T-helper 1 cell (primary cell): Measurements from ENCODE around the gene DIRAS1.

Source experiments
- DNase-seq, 5 donors: peaks; one replicate each; pipeline ENCODE4 v3.0.0-alpha.2; 2012 to 2020
- total RNA-seq, 4 donors: gene quantifications; one replicate each; lab custom pipeline; 2026; lab: John Stamatoyannopoulos, UW

Gene DIRAS1
- total RNA-seq, result 0 to 0.15 (median 0) reads per million in 4 donors

GRCh38 chr19:2720777-2721569 lies at the start of gene DIRAS1:
TSS of gene DIRAS1 (minus strand) at chr19:2721372. CDS start at chr19:2717806, 3,566 bp downstream.
- no peak for DNase-seq

DNA sequence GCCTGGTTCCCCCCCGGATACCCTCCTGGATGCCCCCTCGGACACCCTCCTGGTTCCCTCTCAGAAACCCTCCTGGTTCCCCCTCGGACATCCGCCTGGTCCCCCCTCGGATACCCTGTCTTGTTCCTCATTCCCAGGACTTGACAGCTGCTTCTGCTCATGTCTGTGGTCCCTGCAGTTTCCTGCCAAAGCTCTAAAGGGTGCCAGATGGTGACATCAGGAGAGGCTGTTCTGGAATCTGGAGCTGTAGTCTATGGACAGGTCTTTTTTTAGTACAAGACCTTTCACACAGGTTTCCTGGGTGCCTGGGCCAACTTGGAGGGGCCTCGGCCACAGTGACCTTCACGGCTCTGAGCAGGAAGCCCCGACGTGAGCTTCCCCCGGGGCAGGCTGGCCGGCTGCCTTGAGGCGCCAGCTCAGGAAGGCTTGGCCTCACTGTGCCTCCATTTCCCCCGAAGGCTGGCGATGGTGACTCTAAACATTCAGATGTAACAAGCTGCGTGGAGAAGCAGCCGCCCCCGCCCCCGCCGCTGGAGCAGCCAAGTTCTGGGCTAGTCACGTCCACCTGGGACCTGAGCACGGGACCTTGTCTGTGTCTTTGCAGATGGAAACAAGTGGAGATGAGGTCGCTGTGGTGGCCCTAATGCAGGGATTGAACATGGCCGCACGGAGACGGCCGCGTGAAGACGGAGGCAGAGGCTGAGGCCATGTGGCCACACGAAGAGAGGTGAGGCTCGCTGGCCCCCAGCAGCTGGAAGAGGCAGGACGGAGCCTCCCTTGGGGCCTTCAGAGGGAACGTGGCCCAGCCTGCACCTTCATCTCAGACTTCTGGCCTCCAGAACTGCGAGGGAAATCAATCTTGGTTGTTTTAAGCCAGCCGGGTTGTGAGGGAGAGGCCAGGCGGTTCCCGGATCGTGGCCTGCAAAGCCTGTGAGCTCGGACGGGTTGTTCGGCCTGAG lies 49.2 kb upstream of the DIRAS1 start:
- no peak for DNase-seq

DNA sequence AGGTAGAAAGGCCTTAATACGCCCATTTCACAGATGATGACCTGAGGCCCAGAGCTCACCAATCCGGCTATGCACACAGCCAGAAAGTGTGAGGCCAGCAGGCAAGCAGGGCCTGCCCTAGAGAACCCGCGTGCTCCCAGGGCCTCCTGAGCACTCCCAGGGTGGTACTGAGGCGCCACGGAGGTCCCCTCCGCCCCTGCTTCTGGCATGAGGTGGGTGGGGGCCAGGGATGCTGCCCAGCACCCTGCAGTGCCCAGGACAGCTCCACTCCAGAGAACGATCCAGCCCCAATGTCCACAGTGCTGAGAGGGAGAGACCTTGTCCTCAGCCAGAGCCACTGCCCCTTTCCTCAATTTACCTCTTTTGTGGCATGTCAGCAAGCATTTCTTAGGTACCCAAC lies 48.0 kb upstream of the DIRAS1 start:
- DNase-seq, result no peak

GRCh38 chr19:2768365-2769132 lies 47.4 kb upstream of the DIRAS1 start:
- no peak for DNase-seq

- no peak for DNase-seq
Observed at GRCh38 chr19:2767688-2768087, 46.5 kb upstream of the DIRAS1 start.

DNA sequence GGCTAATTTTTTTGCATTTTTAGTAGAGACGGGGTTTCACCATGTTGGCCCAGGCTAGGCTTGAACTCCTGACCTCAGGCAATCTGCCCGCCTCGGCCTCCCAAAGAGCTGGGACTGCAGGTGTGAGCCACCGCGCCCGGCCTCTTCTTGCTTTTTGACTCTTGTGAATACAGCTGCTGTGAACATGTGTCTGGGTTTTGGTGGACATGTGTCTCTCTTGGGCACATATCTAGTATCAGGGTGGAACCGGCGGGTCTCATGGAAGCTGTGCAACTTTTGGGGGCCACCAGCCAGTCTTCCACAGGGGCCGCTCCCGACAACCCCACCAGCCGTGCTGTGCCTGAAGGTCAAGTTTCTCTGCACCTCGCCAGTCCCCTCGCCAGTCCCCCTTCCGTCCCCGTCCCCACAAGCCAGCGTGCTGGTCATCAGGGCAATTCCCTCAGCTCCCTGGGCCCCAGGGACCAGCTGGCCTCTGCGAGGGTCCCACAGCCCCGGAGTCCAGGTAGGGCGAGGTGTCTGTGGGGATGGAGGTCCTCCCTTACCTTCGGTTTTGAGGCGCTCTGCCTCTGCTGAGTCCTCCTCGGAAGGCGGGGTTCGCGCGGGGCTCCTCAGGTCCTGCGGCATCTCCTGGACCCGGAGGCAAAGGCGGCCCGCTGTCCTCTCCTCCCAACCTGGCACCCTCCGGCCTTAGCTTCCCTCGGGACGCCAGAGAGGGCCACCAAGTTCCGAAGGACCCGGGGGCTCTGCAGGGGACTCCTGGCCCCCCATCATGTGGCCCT lies 45.6 kb upstream of the DIRAS1 start:
- DNase-seq, result no peak

GRCh38 chr19:2765376-2765775 lies 44.2 kb upstream of the DIRAS1 start:
- DNase-seq, result no peak

- no peak for DNase-seq
Observed at GRCh38 chr19:2764945-2765344, 43.8 kb upstream of the DIRAS1 start.

GRCh38 chr19:2763687-2764086 lies 42.5 kb upstream of the DIRAS1 start:
- DNase-seq, result no peak

DNA sequence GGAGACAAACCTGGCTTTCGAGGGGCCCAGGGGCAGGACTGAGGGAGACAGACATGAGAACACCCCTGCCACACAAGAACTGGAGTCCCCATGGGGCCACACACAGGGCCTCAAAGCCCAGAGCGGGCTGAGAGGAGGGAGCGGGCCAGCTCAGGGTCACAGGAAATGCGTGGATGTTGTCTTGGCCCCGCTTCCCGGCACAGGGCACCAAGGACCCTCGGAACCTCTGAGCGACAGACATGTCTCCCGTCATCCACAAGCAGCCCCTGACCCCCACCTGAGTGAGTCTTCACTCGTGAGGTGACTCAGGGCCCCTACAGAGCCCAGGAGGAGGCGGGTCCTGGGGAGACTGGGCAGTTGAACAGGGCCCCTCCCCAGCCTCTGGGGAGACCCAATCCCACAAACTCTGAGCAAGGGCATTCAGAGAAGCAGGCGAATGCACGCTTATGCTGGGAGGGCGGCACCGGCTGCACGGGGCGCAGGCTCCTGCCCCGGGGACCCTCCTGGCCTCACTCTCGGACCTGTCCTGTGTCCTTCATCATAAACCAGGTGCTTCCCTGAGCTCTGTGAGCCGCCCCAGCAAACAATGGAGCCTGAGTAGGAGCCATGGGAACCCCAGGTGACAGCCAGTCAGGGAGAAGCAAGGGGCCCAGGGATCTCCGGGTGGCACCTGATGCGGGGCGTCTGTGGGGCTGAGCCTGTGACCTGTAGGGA lies 41.8 kb upstream of the DIRAS1 start:
- no peak for DNase-seq

DNA sequence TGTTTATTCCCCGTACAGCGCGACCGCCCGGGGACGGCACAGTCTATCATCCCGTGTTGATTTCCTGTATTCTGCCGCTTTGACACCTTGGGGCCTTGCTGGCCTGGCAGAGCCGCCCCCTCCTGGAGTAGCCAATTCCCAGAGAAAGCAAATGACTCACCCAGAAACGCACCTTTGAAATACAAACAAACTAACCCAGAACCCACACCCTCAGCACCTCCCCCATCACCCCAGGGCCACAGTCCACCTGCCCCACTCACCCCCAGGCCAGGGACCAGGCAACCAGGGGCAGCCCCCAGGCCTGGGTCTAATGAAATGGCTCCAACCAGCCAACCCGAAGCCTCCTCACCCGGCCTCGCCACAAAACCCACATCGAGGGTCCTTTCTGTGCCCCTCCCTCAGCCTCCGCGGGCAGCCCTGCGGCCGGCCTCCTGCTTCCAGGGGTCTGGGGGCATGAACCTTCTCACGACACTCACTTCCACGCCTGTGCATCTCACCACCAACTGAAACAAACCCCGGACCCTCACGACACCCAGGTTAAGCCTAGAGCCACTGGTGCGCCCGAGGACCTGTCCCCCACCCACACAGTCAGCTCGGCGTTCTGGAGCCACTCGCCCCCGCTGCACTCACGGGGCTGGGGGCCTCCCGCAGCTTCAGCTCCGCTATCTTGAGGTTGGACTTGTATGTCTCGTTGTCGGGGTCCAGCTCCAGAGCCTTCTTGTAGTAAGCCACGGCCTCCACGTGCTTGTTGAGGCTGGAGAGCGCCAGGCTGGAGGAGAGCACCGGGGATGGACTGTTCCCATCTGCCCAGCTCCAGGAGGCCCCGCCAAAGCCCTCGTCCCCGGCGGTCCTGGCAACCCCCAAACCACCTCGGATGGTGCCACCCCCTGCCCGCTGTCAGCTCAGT lies 41.0 kb upstream of the DIRAS1 start:
- DNase-seq, result no peak

DNA sequence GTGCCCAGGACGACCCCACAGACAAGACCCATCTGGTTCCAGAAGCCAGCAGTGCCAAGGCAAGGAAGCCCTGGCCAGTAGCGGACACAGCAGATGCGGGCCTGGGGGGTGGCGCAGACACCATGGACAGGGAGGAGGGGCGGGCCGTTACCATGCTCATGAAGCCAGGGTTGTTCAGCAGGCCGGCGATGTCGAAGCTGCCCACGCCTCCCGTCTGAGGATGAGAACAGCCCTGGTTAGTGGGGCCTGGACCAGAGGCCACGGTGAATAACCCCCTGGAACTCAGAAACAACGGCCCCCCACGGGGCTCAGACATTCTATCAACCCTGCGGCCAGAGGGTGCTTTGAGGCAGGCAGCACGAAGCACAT lies 40.1 kb upstream of the DIRAS1 start:
- no peak for DNase-seq

DNA sequence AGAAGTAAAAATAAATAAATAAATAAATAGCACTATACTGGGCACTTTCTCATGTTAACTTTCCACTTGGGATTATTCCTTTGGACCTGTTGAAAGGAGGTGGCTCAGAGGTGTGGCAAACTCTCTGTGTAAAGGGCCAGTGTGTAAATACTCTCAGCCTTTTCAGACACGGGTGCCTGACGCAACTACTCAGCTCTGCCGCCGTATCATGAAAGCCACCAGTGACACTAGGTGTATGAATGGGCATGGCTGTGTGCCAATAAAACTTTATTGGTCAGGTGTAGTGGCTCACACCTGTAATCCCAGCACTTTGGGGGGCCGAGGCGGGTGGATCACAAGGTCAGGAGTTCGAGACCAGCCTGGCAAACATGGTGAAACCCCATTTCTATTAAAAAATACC lies 38.8 kb upstream of the DIRAS1 start:
- no peak for DNase-seq

DNA sequence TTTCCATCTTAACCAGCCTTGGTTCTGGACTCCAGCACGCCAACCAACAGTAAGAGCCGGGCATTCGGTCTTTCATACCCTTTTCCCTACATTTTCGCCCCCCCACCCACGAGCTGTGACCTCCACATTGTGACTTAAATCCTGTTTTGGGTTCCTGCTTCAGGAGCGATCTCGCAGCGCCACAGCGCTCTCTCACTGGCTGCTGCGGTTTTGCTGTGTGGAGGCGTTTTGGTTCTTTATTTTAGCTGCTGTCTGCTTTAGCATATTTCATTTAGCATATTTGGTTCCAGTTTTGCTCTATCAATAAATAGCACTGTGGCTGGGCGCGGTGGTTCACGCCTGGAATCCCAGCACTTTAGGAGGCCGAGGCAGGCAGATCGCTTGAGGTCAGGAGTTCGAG lies 38.2 kb upstream of the DIRAS1 start:
- DNase-seq, result no peak

GRCh38 chr19:2758601-2759313 lies 37.6 kb upstream of the DIRAS1 start:
- DNase-seq, result no peak

DNA sequence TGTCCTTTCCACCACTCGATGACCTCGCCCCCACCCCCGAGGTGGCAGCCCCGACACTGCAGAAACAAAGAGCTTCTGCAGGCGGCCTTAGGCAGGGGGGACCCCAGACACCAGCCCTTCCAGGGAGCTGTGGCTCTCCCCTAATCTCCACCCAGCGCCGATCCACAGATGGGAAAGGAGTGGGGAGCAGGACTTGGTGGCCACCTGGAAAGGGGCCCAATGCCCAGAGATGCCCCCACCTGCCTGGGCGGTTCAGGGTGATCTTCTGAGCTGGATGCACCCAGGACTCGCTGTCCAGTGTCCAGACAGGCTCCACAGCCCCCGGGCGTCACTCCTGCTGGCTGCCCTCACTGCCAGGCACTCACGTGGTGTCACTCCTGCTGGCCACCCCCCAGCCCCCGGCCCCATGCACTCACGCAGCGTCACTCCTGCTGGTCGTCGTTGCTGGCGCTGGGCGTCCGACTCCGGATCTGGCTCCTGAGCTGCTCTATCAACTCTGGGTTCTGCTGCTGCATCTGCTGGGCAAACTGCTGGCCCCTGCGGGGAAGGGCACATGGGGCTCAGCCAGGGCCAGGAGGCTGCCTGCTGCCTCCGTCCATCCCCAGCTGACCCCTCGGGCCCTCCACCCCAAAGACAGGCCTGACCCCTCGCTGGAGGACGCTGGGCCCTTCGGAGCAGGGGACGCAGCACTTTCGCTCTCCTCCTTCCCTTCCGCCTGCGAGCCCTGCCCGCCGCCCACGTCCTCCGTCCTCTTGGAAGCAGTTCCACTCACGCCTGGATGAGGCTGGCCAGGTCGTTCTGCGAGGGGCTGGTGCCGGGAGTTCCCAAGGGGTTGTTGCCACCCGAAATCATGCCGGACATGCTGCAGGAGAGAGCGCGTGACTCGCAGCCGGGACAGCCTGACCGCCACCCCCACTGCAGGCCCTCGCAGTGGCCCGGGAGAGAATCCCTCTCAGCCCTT lies 36.0 kb upstream of the DIRAS1 start:
- DNase-seq, result no peak

DNA sequence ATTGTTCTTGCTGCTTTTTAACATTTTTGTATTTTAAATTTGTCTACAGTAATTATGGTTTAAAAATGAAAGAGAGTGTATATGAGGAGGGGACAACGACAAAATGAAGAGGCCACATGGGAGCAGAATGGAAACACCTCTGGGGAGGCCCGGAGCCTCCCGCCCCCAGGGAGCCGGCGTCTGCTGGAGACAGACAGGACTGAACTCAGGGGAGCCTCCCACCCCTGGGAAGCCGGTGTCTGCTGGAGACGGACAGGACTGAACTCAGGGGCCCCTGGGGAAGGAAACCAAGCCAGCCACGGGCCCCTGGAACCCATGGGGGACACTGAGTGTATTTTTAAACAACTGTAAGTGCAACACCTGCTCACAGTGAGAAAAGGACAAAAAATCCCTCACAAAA lies 35.3 kb upstream of the DIRAS1 start:
- DNase-seq, result no peak

- DNase-seq, result no peak
Observed at GRCh38 chr19:2755811-2756210, 34.6 kb upstream of the DIRAS1 start.

DNA sequence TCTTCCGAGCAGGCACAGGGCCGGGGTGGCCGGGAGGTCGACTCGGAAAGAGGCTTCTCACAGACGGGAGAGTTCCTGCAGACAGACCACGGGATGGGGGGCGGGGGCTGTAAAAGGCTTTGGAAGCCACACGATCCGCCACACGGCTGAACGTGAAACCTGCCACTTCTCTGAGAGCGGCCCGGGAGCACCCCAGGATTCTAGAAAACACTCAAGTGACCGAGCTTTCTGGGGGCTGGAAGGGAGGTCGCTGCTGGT lies 34.2 kb upstream of the DIRAS1 start:
- DNase-seq, result no peak
